Bladder microvascular endothelial cell (primary cell): Measurements from ENCODE around the gene FBXO48. TPM values are rescaled to one million over a fixed set of nuclear protein-coding genes. Genes with fewer than 3 reads are reported as not detected.

Source experiments
- total RNA-seq: library from RNA; depleted of rRNA; stranded (reverse); fragments of >200 nt; gene quantifications from 2 replicates; pipeline ENCODE4 v1.2.3, GENCODE V29; 2014

FBXO48 gene, protein sequence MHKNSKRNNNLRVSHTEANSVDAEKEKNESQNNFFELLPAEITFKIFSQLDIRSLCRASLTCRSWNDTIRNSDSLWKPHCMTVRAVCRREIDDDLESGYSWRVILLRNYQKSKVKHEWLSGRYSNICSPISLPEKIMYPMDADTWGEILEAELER
- 0.16 and 0.50 TPM in 2 replicates for total RNA-seq

DNA sequence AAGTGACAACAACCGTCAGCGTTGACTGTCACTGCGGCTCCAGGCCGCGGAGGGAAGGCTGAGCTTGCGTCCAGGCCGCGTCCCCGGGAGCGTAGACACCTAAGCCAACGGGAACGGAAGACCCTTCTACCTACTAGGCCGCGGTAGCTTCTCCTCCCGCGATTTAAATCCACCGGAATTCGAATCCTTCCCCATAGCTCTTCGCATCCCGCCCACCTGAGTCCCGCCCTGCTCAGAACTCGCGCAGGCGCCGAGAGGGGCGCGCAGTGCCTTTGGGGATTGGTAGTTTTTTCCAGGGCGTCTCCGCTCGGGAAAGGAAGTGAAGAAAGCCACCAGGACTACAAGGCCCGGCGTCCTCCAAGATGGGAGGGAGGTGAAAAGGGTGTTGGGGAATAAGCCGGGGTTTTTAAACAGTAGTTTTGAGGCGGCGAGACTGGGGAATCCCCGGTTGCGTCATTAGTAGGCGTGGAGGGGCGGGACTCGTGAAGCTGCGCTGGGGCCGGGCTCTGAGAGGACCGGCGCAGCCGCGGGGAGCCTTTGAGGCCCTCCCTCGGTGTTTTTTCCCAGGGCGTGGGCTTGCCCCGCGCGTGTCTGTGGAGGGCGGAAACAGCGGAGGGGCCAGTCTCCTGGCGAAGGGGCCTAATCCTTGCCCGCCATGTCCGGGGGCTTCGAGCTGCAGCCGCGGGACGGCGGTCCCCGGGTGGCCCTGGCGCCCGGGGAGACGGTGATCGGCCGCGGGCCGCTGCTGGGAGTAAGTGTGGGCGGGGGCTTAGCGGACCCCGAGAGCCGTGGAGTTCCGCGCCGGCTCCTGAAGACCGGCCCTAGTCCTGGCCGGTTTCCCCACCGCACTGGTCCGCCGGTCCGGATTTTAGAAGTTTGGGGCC is at the start of gene FBXO48, which contains the start of gene APLF:
FBXO48 (minus strand) TSS at position 218 of the 884 bp plus-strand sequence. CDS start 2,149 bp downstream, outside the sequence.
APLF (plus strand) TSS at position 509 of the 884 bp plus-strand sequence; CDS start at position 656, 147 bp downstream.

Other genes starting within 250 kb of the FBXO48 start
- 16.2 and 36.7 TPM in 2 replicates for gene PPP3R1, start 214.8 kb downstream of the FBXO48 start, total RNA-seq
- 34.0 and 42.7 TPM in 2 replicates for gene CNRIP1, start 147.3 kb downstream of the FBXO48 start, total RNA-seq
- 0.06 and 0.16 TPM in 2 replicates for gene PLEK, start 102.0 kb downstream of the FBXO48 start, total RNA-seq
- 2.1 and 8.1 TPM in 2 replicates for gene APLF, start 291 bp upstream of the FBXO48 start, total RNA-seq
- not detected in 2 replicates for gene PROKR1, start 176.3 kb upstream of the FBXO48 start, total RNA-seq